ENCODE data around the gene HPSE2. TPM values are rescaled to one million over a fixed set of nuclear protein-coding genes. Genes with fewer than 3 reads are reported as not detected.

HPSE2 gene
- total and polyA plus RNA-seq, 7 experiments from 2014 or later, result not detected

DNA sequence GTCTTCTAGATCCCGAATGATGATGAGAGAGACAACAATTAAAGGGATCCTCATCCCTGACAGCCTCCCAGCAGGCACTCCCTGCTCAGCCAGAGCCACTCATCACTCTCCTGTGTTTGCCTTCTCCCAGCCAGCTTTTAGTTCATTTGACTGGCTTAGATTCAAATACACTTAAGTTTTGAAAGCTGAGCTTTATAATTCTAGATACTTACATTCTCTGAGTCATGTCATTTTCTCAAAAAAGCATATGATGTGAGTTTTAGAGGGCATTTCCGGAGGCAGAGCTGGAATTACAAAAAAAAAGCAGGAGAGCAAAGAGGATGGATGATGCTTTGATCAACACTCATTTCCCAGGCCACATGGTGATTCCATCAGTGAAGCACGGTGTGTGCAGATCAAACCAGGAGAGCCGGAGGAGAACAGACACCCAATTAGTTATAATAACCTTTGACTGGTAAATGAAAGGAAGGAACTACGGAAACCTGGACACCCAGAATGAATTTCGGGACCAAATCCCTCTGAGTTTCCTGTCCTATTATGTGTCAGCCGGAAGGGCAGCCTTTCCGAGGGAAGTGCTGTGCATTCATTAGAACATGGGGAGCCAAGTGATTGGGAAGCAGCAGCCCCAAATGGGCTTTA is 707.4 kb downstream of the HPSE2 start:
- peaks cover 4 to 16% (median 12%) of the 10 kb centered on the region in 5 donors for H3K27me3 Mint-ChIP-seq
- ChIA-PET CTCF (no interaction called here), POLR2A (no interaction called here)
- ATAC-seq (no peak), DNase-seq (no peak)
- intact Hi-C loops (cut with micrococcal nuclease), result no loop called here
- Histone ChIP-seq H3K4me1 (ENCODE audit: control insufficient read depth in 2 of 2, insufficient read depth in 2 of 2, low read length in 2 of 2) (no peaks in the 10 kb centered on the region), H3K9me3 (ENCODE audit: control insufficient read depth in 2 of 3, low read length in 3 of 3) (no peaks in the 10 kb centered on the region), H3K36me3 (ENCODE audit: control insufficient read depth in 2 of 3, insufficient read depth in 3 of 3, low read length in 3 of 3) (no peaks in the 10 kb centered on the region), H3K27me3 (ENCODE audit: control insufficient read depth in 2 of 2, insufficient read depth in 2 of 2, low read length in 2 of 2) (no peaks in the 10 kb centered on the region), H3K4me3 (ENCODE audit: low read length) (no peak overlapping the region), H3K27ac (ENCODE audit: low read depth, low read length) (no peak overlapping the region)
- H3K27ac Mint-ChIP-seq, result no peak overlapping the region
- H3K4me3 Mint-ChIP-seq, result no peak overlapping the region
- H3K36me3 Mint-ChIP-seq, result no peaks in the 10 kb centered on the region
- no peaks in the 10 kb centered on the region for H3K4me1 Mint-ChIP-seq
- no peaks in the 10 kb centered on the region for H3K9me3 Mint-ChIP-seq

DNA sequence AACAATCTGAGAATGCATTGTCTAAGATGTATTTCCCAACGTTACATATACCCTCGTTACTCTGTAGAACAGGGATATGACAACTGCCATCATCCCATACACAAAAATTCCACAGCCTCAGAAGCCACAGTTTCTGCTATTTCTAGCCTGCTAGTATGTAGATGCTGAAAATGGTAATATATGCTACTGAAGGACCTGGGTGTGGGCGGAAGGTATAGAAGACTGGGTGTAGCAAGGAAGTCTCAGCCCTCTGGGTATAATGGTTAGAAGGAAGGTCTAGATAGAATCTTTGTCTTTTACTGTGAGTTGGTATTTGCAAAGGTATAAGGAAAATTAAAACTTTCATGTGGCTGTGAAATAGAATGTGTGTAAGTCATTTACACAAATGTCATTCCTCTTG is 709.7 kb downstream of the HPSE2 start:
- DNase-seq, result no peak
- Mint-ChIP-seq H3K4me3 (no peak overlapping the region), H3K27me3 (peaks cover 3 to 16% (median 3%) of the 10 kb centered on the region in 5 donors), H3K4me1 (no peaks in the 10 kb centered on the region), H3K27ac (no peak overlapping the region), H3K36me3 (no peaks in the 10 kb centered on the region), H3K9me3 (peaks cover 0 to 4% (median 0%) of the 10 kb centered on the region in 11 donors)
- Histone ChIP-seq H3K27ac (ENCODE audit: low read depth, low read length) (no peak overlapping the region), H3K27me3 (ENCODE audit: control insufficient read depth in 2 of 2, insufficient read depth in 2 of 2, low read length in 2 of 2) (no peaks in the 10 kb centered on the region), H3K4me1 (ENCODE audit: control insufficient read depth in 2 of 2, insufficient read depth in 2 of 2, low read length in 2 of 2) (no peaks in the 10 kb centered on the region), H3K36me3 (ENCODE audit: control insufficient read depth in 2 of 3, insufficient read depth in 3 of 3, low read length in 3 of 3) (no peaks in the 10 kb centered on the region), H3K9me3 (ENCODE audit: control insufficient read depth in 2 of 3, low read length in 3 of 3) (no peaks in the 10 kb centered on the region), H3K4me3 (ENCODE audit: low read length) (no peak overlapping the region)
- intact Hi-C loops (cut with micrococcal nuclease), result no loop called here
- ChIA-PET POLR2A (no interaction called here), CTCF (no interaction called here)
- no peak for ATAC-seq

DNA sequence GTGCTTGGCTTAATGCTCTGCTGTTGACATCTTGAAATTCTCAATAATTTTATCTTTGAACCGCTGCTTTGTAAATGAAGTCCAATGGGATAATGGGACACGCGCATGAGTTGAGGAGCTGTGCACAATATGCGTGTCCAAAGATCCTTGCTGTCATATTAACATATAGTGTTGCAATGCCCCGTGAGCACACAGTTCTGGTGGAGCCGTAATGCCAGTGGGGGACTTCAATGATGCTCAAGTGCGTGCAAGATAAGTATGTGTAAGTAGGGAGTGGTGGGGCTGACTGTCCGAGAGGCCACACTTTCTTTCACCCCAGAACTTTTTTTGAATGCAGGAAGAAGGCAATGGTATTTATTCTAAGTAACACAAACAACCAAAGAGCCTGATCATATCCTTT is 711.5 kb downstream of the HPSE2 start:
- no peaks in the 10 kb centered on the region for H3K4me1 ChIP-seq (ENCODE audit: control insufficient read depth in 2 of 2, insufficient read depth in 2 of 2, low read length in 2 of 2)
- Mint-ChIP-seq H3K36me3 (no peaks in the 10 kb centered on the region), H3K9me3 (peaks cover 0 to 6% (median 0%) of the 10 kb centered on the region in 11 donors), H3K4me1 (no peaks in the 10 kb centered on the region), H3K4me3 (no peak overlapping the region), H3K27ac (no peak overlapping the region), H3K27me3 (peaks cover 3 to 15% (median 10%) of the 10 kb centered on the region in 5 donors)
- H3K4me3 ChIP-seq (ENCODE audit: low read length), result no peak overlapping the region
- no peaks in the 10 kb centered on the region for H3K9me3 ChIP-seq (ENCODE audit: control insufficient read depth in 2 of 3, low read length in 3 of 3)
- ChIA-PET POLR2A (no interaction called here), CTCF (no interaction called here)
- ATAC-seq (no peak), DNase-seq (no peak)
- H3K36me3 ChIP-seq (ENCODE audit: control insufficient read depth in 2 of 3, insufficient read depth in 3 of 3, low read length in 3 of 3), result no peaks in the 10 kb centered on the region
- no peaks in the 10 kb centered on the region for H3K27me3 ChIP-seq (ENCODE audit: control insufficient read depth in 2 of 2, insufficient read depth in 2 of 2, low read length in 2 of 2)
- intact Hi-C loops (cut with micrococcal nuclease), result no loop called here
- H3K27ac ChIP-seq (ENCODE audit: low read depth, low read length), result no peak overlapping the region

DNA sequence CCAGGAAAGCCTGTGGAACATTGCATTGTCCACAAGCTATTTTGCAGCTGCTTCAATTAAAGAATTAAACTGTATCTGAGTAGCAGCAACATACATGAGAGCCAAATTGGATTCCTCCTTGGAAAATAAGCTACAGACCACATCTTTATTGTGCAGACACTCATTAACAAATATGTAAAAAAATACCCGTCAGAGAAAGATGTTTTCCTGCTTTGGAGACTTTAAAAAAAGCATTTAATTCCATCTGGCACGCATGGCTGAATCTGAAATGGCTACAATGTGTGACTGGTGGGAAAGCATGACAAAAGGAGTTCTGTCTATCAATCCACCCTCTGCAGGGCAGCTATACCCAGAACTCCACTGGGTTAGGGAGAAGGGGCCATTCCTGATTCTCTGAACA is 715.8 kb downstream of the HPSE2 start:
- H3K27me3 Mint-ChIP-seq, result peaks cover 15 to 43% (median 33%) of the 10 kb centered on the region in 5 donors
- no peak overlapping the region for H3K4me3 Mint-ChIP-seq
- intact Hi-C loops (cut with micrococcal nuclease), result no loop called here
- H3K36me3 ChIP-seq (ENCODE audit: control insufficient read depth in 2 of 3, insufficient read depth in 3 of 3, low read length in 3 of 3), result no peaks in the 10 kb centered on the region
- H3K36me3 Mint-ChIP-seq, result no peaks in the 10 kb centered on the region
- no peak overlapping the region for H3K27ac ChIP-seq (ENCODE audit: low read depth, low read length)
- POLR2A ChIA-PET, result no interaction called here
- peaks cover 0 to 6% (median 0%) of the 10 kb centered on the region in 11 donors for H3K9me3 Mint-ChIP-seq
- DNase-seq (no peak), ATAC-seq (no peak)
- no peak overlapping the region for H3K4me3 ChIP-seq (ENCODE audit: low read length)
- H3K4me1 Mint-ChIP-seq, result no peaks in the 10 kb centered on the region
- H3K9me3 ChIP-seq (ENCODE audit: control insufficient read depth in 2 of 3, low read length in 3 of 3), result no peaks in the 10 kb centered on the region
- CTCF ChIA-PET, result no interaction called here
- peaks cover 0 to 3% of the 10 kb centered on the region in 2 donors for H3K27me3 ChIP-seq (ENCODE audit: control insufficient read depth in 2 of 2, insufficient read depth in 2 of 2, low read length in 2 of 2)
- no peaks in the 10 kb centered on the region for H3K4me1 ChIP-seq (ENCODE audit: control insufficient read depth in 2 of 2, insufficient read depth in 2 of 2, low read length in 2 of 2)
- H3K27ac Mint-ChIP-seq, result no peak overlapping the region

DNA sequence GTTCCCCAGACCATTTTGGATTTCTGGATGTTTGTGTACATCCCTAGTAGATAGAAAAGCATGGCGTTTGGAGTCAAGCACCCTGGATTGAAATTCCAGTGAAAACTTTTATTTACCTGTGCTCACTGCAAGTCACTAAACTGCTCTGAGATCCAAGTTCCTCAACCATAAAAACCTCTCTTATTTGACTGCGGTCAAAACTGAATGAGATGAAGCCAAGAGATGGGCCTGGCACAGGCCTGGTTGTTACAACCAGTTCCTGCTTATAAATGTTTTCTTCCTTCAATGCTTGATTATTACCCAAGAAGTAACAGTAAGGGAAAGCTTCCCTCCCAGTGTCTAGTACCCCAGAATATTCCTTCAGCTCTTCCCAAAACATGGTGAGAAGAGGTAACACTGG is 718.0 kb downstream of the HPSE2 start:
- Mint-ChIP-seq H3K36me3 (no peaks in the 10 kb centered on the region), H3K27me3 (peaks cover 17 to 43% (median 33%) of the 10 kb centered on the region in 5 donors), H3K27ac (no peak overlapping the region), H3K9me3 (peaks cover 0 to 6% (median 0%) of the 10 kb centered on the region in 11 donors), H3K4me3 (no peak overlapping the region), H3K4me1 (no peaks in the 10 kb centered on the region)
- CTCF ChIA-PET, result no interaction called here
- H3K27ac ChIP-seq (ENCODE audit: low read depth, low read length), result no peak overlapping the region
- DNase-seq, result no peak
- H3K27me3 ChIP-seq (ENCODE audit: control insufficient read depth in 2 of 2, insufficient read depth in 2 of 2, low read length in 2 of 2), result peaks cover 0 to 3% of the 10 kb centered on the region in 2 donors
- ATAC-seq, result no peak
- no peaks in the 10 kb centered on the region for H3K36me3 ChIP-seq (ENCODE audit: control insufficient read depth in 2 of 3, insufficient read depth in 3 of 3, low read length in 3 of 3)
- intact Hi-C loops (cut with micrococcal nuclease), result no loop called here
- H3K4me3 ChIP-seq (ENCODE audit: low read length), result no peak overlapping the region
- no peaks in the 10 kb centered on the region for H3K9me3 ChIP-seq (ENCODE audit: control insufficient read depth in 2 of 3, low read length in 3 of 3)
- POLR2A ChIA-PET, result no interaction called here
- no peaks in the 10 kb centered on the region for H3K4me1 ChIP-seq (ENCODE audit: control insufficient read depth in 2 of 2, insufficient read depth in 2 of 2, low read length in 2 of 2)

DNA sequence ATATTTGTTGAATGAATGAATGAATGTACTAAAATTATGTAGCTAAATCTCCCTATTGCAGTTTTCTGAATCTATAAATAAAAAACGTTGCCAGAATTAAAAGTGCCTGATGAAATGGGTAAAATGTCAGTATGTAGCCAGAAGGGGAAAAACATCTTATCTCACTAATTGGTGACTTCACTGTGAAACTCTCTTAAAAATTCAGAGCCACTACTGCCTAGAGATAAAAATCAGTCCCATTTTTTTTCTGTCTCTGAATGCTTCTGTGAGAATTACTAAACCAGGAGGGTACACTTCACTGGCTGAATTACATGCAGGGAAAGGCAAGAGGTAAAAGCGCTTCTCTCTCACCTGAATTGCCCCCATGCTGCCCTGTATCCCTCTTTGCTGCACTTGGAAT is 719.3 kb downstream of the HPSE2 start:
- Histone ChIP-seq H3K4me3 (ENCODE audit: low read length) (no peak overlapping the region), H3K36me3 (ENCODE audit: control insufficient read depth in 2 of 3, insufficient read depth in 3 of 3, low read length in 3 of 3) (no peaks in the 10 kb centered on the region), H3K27me3 (ENCODE audit: control insufficient read depth in 2 of 2, insufficient read depth in 2 of 2, low read length in 2 of 2) (peaks cover 0 to 3% of the 10 kb centered on the region in 2 donors), H3K4me1 (ENCODE audit: control insufficient read depth in 2 of 2, insufficient read depth in 2 of 2, low read length in 2 of 2) (no peaks in the 10 kb centered on the region), H3K9me3 (ENCODE audit: control insufficient read depth in 2 of 3, low read length in 3 of 3) (no peaks in the 10 kb centered on the region), H3K27ac (ENCODE audit: low read depth, low read length) (no peak overlapping the region)
- Mint-ChIP-seq H3K4me3 (no peak overlapping the region), H3K4me1 (no peaks in the 10 kb centered on the region), H3K36me3 (no peaks in the 10 kb centered on the region), H3K27me3 (peaks cover 17 to 41% (median 33%) of the 10 kb centered on the region in 5 donors), H3K27ac (no peak overlapping the region), H3K9me3 (peaks cover 0 to 5% (median 0%) of the 10 kb centered on the region in 11 donors)
- intact Hi-C loops (cut with micrococcal nuclease), result no loop called here
- no peak for ATAC-seq
- POLR2A ChIA-PET, result no interaction called here
- CTCF ChIA-PET, result no interaction called here
- no peak for DNase-seq

DNA sequence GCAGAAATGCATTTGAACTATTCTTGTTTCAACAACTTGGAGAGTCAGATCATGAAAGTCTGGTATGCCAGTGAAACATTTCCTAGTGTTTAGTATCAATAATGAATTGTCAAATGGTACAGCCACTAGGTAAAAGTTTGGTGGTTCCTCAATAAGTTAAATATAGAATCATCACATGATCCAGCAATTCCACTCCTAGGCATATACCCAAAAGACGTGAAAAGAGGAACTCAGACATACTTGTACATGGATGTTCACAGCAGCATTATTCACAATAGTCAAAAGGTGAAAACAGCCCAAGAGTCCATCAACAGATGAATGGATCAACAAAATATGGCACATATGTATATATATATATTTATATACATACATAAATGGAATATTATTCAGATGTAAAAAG is 721.9 kb downstream of the HPSE2 start:
- Mint-ChIP-seq H3K27me3 (peaks cover 9 to 29% (median 26%) of the 10 kb centered on the region in 5 donors), H3K36me3 (no peaks in the 10 kb centered on the region), H3K4me1 (peaks cover 0 to 2% (median 0%) of the 10 kb centered on the region in 7 donors), H3K27ac (no peak overlapping the region), H3K4me3 (no peak overlapping the region), H3K9me3 (no peaks in the 10 kb centered on the region)
- Histone ChIP-seq H3K27me3 (ENCODE audit: control insufficient read depth in 2 of 2, insufficient read depth in 2 of 2, low read length in 2 of 2) (peaks cover 0 to 3% of the 10 kb centered on the region in 2 donors), H3K4me3 (ENCODE audit: low read length) (no peak overlapping the region), H3K36me3 (ENCODE audit: control insufficient read depth in 2 of 3, insufficient read depth in 3 of 3, low read length in 3 of 3) (no peaks in the 10 kb centered on the region), H3K4me1 (ENCODE audit: control insufficient read depth in 2 of 2, insufficient read depth in 2 of 2, low read length in 2 of 2) (no peaks in the 10 kb centered on the region), H3K9me3 (ENCODE audit: control insufficient read depth in 2 of 3, low read length in 3 of 3) (no peaks in the 10 kb centered on the region), H3K27ac (ENCODE audit: low read depth, low read length) (no peak overlapping the region)
- ChIA-PET CTCF (no interaction called here), POLR2A (no interaction called here)
- ATAC-seq (no peak), DNase-seq (no peak)
- intact Hi-C loops (cut with micrococcal nuclease), result no loop called here
